Tibial nerve (tissue), 3 donors: ENCODE results near the gene CCDC82.

Source experiments
- POLR2A ChIP-seq, 2 donors: fragments of 450-650 bp; IDR thresholded peaks; one replicate each; pipeline ENCODE4 v1.6.1; 2017; ENCODE audit warnings: antibody characterized with exemption in 2 of 2, mild to moderate bottlenecking in 2 of 2, moderate library complexity in 2 of 2
- TF ChIP-seq, protein P1 (sequence below), 5 experiments: fragments of 200-600 bp in 3 of 5; fragments of 450-650 bp in 2 of 5; sonication (generic) in 3 of 5; IDR thresholded peaks; one replicate each; pipeline ENCODE4 v1.5.1; 2016 to 2019; ENCODE audit warnings: antibody characterized with exemption in 5 of 5, mild to moderate bottlenecking in 3 of 5, moderate library complexity in 2 of 5

DNA sequence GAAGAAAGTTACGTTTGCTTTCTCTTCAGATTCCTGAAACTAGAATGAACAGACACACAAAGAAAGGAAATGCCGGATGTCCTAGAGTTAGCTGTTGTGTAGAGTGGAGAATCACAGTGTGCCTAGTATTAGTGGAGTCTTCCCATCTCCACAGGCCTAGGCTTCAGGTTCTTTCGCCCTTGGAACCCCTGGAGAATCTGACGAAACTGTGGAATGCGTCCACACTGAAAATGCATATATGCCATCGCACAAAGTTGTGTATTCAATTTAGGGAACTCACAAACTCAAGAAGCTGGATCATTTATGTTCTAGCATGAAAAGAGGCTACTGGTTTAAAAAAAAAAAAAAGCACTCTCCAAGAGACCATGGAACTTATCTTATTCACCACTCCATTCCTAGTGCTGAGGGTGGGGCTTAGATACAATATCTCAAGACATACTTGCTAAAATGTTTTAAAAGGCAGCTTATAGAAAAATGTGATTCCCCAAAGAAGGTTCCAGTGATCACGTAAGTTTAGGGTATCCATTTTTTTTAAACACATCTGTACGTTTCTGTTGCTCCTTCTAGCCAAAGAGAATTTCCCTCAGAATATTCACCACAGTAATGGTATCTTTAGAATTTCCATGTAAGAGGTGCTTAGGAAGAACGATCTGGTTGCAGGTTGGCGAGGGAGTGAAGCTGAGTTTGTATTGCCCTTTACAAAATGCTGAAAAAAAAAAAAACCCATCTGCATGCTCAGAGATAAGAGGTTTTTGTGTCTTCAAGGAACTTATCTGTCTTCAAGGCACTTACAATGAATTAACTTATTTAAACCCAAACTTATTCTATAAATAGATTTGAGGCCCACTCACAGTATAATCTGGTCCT lies 66.7 kb downstream of the CCDC82 start:
- TF ChIP-seq, protein P1, sequence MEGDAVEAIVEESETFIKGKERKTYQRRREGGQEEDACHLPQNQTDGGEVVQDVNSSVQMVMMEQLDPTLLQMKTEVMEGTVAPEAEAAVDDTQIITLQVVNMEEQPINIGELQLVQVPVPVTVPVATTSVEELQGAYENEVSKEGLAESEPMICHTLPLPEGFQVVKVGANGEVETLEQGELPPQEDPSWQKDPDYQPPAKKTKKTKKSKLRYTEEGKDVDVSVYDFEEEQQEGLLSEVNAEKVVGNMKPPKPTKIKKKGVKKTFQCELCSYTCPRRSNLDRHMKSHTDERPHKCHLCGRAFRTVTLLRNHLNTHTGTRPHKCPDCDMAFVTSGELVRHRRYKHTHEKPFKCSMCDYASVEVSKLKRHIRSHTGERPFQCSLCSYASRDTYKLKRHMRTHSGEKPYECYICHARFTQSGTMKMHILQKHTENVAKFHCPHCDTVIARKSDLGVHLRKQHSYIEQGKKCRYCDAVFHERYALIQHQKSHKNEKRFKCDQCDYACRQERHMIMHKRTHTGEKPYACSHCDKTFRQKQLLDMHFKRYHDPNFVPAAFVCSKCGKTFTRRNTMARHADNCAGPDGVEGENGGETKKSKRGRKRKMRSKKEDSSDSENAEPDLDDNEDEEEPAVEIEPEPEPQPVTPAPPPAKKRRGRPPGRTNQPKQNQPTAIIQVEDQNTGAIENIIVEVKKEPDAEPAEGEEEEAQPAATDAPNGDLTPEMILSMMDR (IDR thresholded peaks at IDR 0.05): no peak
- TF ChIP-seq POLR2A (IDR thresholded peaks at IDR 0.05): no peak
